Esophagus muscularis mucosa (tissue), 4 donors: Measurements from ENCODE around the gene ANKRD22. TPM values are rescaled to one million over a fixed set of nuclear protein-coding genes. Genes with fewer than 3 reads are reported as not detected.

Source experiments
- DNase-seq: peaks from one replicate; pipeline ENCODE4 v3.0.0-alpha.2; 2017; ENCODE audit errors: extremely low spot score
- H3K27ac ChIP-seq, 4 donors: fragments of 200-600 bp; sonication (generic); replicated peaks in 1 of 4; 1 replicate in 3 of 4; 2 replicates in 1 of 4; pipeline ENCODE4 v1.5.1; 2016 to 2019; ENCODE audit warnings: mild to moderate bottlenecking in 1 of 4
- H3K27me3 ChIP-seq, 4 donors: fragments of 200-600 bp; sonication (generic); one replicate each; pipeline versions ENCODE4 v1.5.1 to v1.6.0; 2016 to 2019
- H3K36me3 ChIP-seq, 4 donors: fragments of 200-600 bp; sonication (generic); one replicate each; pipeline ENCODE4 v1.5.1; 2016 to 2019
- H3K4me1 ChIP-seq, 4 donors: fragments of 200-600 bp; sonication (generic); one replicate each; pipeline ENCODE4 v1.5.1; 2016 to 2019
- H3K4me3 ChIP-seq, 4 donors: fragments of 200-600 bp; sonication (generic); 1 replicate in 2 of 4; 2 replicates in 2 of 4; pipeline ENCODE4 v1.5.1; 2016 to 2019; ENCODE audit warnings: mild to moderate bottlenecking in 4 of 4, moderate library complexity in 1 of 4
- H3K9me3 ChIP-seq, 4 donors: fragments of 200-600 bp; sonication (generic); 1 replicate in 3 of 4; 2 replicates in 1 of 4; pipeline ENCODE4 v1.5.1; 2016 to 2019
- EP300 ChIP-seq: sonication (generic); formaldehyde crosslinking; IDR thresholded peaks from one replicate; pipeline ENCODE4 v1.6.1; 2017; ENCODE audit warnings: antibody characterized with exemption
- POLR2A ChIP-seq: fragments of 450-650 bp; IDR thresholded peaks from one replicate; pipeline ENCODE4 v1.6.1; 2017; ENCODE audit warnings: antibody characterized with exemption, moderate library complexity, mild to moderate bottlenecking, low read depth
- POLR2AphosphoS5 ChIP-seq, 2 donors: sonication (generic); formaldehyde crosslinking; IDR thresholded peaks; one replicate each; pipeline ENCODE4 v1.6.1; 2017; ENCODE audit warnings: antibody characterized with exemption in 2 of 2
- WGBS: methylation state at CpG from one replicate; pipeline ENCODE4 v1.1.5; 2018; 5-methylcytosine and 5-hydroxymethylcytosine counted together
- intact Hi-C: fragments of 100-400 bp; cut with DNase I; formaldehyde crosslinking; loops from one replicate; pipeline ENCODE4 v1.15.1; 2023
- total RNA-seq, 4 donors: library from RNA; depleted of rRNA; stranded (reverse); fragments of >200 nt; gene quantifications; one replicate each; pipeline versions ENCODE4 v1.1.0 to v1.2.1, GENCODE V29; 2016
- TF ChIP-seq, protein P1 (sequence below), 3 experiments: fragments of 200-600 bp in 2 of 3; fragments of 450-650 bp in 1 of 3; sonication (generic) in 2 of 3; IDR thresholded peaks; one replicate each; pipeline ENCODE4 v1.5.1; 2017 to 2019; ENCODE audit warnings: antibody characterized with exemption in 3 of 3, mild to moderate bottlenecking in 2 of 3, moderate library complexity in 1 of 3

ANKRD22 gene
- total RNA-seq, 4 donors from 2014 or later, result not detected

DNA sequence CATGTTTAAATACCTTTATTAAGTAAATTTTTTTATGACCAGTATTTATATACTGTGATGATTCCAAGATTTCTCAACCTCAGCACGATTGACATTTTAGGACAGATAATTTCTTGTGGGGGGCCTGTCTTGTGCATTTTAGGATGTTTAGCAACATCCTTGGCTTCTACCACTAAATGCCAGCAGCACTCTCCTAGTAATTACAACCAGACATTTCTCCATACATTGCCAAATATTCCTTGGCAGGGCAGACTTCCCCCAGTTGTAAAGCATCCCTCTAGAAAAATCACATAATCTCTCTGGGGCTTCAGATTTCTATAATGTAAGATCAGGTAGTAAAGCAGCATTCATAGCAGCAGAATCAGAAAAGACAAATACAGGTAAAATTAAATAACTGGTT is 56.9 kb downstream of the ANKRD22 start:
- H3K4me3 ChIP-seq, result no peak overlapping the region
- H3K27ac ChIP-seq, result no peak overlapping the region
- H3K4me1 ChIP-seq, result no peaks in the 10 kb centered on the region
- TF ChIP-seq, protein P1, sequence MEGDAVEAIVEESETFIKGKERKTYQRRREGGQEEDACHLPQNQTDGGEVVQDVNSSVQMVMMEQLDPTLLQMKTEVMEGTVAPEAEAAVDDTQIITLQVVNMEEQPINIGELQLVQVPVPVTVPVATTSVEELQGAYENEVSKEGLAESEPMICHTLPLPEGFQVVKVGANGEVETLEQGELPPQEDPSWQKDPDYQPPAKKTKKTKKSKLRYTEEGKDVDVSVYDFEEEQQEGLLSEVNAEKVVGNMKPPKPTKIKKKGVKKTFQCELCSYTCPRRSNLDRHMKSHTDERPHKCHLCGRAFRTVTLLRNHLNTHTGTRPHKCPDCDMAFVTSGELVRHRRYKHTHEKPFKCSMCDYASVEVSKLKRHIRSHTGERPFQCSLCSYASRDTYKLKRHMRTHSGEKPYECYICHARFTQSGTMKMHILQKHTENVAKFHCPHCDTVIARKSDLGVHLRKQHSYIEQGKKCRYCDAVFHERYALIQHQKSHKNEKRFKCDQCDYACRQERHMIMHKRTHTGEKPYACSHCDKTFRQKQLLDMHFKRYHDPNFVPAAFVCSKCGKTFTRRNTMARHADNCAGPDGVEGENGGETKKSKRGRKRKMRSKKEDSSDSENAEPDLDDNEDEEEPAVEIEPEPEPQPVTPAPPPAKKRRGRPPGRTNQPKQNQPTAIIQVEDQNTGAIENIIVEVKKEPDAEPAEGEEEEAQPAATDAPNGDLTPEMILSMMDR (IDR thresholded peaks at IDR 0.05), result no peak
- no peak for TF ChIP-seq POLR2A
- no peak for TF ChIP-seq POLR2AphosphoS5 (IDR thresholded peaks at IDR 0.05)
- no peak for TF ChIP-seq EP300
- H3K9me3 ChIP-seq, result no peaks in the 10 kb centered on the region
- WGBS, result 74% methylated on average over 1 of the region's 1 CpG
- no peaks in the 10 kb centered on the region for H3K36me3 ChIP-seq
- no peaks in the 10 kb centered on the region for H3K27me3 ChIP-seq
- DNase-seq, result no peak
- intact Hi-C loops, result no loop called here

DNA sequence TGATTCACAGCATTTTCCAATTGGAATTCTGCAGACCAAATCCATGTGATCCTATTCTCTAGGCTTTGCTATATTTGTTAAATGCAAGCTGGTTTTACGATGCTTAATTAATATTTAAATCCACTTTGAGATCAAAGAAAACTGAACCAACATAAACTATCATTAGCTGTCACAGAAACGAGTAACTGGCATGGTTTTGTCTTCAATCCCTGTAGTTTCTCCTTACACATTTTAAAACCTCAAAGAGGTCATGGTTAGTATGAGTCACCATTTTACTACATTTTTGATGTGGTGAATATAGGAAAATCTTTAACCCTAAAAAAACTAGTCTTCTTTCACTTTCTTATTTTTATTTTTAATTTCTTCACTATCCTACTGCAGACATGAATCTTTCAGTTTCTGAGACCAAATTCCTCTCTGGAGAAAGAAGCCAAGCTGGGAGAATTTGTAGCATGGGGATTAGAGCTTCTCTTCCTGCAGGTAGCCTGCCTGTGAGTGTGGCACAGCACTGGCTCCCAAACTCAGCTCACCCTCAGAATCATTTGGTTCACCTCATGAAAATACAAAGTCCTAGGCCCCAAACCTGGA is 57.8 kb downstream of the ANKRD22 start:
- Histone ChIP-seq H3K4me1 (no peaks in the 10 kb centered on the region), H3K36me3 (no peaks in the 10 kb centered on the region), H3K4me3 (no peak overlapping the region), H3K27me3 (no peaks in the 10 kb centered on the region), H3K9me3 (no peaks in the 10 kb centered on the region), H3K27ac (no peak overlapping the region)
- TF ChIP-seq, protein P1 (IDR thresholded peaks at IDR 0.05), result no peak
- TF ChIP-seq POLR2AphosphoS5 (IDR thresholded peaks at IDR 0.05) (no peak), EP300 (no peak), POLR2A (no peak)
- intact Hi-C loops, result no loop called here
- 61% methylated on average over 2 of the region's 2 CpGs for WGBS
- DNase-seq, result no peak

DNA sequence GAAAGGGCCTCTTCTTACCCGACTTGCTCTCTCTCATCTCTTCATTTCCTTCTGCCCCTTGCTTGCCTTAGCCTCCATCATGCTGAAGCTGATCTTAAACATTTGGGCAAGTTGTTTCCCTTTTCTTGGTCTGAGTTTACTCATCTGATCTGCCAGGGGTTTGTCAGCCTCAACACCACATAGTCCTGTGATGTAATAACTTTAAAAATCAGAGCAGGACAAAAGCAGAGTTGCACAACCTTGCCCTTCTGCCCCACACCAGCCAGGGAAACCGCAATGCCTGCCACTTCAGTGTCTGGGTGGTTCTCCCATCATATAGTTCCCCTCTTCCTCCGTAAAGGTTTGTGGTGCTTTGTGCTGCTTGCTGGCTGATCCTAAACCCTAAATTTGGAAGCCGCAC is 59.0 kb downstream of the ANKRD22 start:
- Histone ChIP-seq H3K4me3 (no peak overlapping the region), H3K36me3 (no peaks in the 10 kb centered on the region), H3K4me1 (no peaks in the 10 kb centered on the region), H3K27me3 (no peaks in the 10 kb centered on the region), H3K27ac (no peak overlapping the region), H3K9me3 (no peaks in the 10 kb centered on the region)
- no peak for TF ChIP-seq EP300
- TF ChIP-seq POLR2A, result no peak
- DNase-seq, result no peak
- WGBS, result 77% methylated on average over 4 of the region's 4 CpGs
- intact Hi-C loops, result no loop called here

DNA sequence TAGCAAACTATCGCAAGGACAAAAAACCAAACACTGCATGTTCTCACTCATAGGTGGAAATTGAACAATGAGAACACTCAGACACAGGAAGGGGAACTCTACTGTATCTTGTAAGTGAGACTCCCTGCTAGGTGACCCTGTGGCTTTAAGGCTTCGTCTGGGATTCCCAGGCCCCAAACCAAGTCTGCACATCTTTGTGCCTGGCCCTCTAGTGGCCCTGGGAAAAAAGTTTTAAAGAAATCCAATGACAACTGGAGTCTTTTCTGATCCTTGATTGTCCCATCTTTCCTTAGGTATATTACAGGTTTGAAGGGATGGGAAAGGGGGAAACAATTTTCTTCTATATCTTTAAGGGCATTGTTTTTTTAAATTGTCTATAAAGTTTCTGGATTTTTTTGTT is 59.7 kb downstream of the ANKRD22 start:
- H3K9me3 ChIP-seq, result no peaks in the 10 kb centered on the region
- no peak overlapping the region for H3K27ac ChIP-seq
- intact Hi-C loops, result no loop called here
- H3K36me3 ChIP-seq, result no peaks in the 10 kb centered on the region
- no peak for TF ChIP-seq POLR2A
- TF ChIP-seq, protein P1 (IDR thresholded peaks at IDR 0.05), result peak in 1 of 3 experiments; percentile 20
- WGBS, result 57% methylated on average over 2 of the region's 2 CpGs
- no peak for DNase-seq
- no peak overlapping the region for H3K4me3 ChIP-seq
- H3K27me3 ChIP-seq, result no peaks in the 10 kb centered on the region
- no peaks in the 10 kb centered on the region for H3K4me1 ChIP-seq

DNA sequence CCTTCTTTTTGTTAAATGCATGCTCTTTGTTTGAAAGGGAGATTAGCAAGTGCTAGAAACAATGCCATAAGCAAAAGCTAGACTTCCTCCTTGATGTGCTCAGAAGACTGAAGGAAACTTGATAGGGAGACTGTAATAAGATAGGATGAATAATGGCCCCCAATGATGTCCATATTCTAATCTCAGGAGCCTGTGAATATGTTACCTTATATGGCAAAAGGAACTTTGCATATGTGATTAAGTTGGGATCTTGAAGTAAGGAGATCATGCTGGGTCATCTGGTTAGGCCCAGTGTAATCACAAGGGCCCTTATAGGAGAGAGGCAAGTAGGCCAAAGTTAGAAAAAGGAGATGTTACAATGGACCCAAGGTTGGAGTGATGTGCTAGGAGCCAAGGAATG is 62.7 kb downstream of the ANKRD22 start:
- no peaks in the 10 kb centered on the region for H3K9me3 ChIP-seq
- intact Hi-C loops, result no loop called here
- H3K27me3 ChIP-seq, result no peaks in the 10 kb centered on the region
- no peak overlapping the region for H3K4me3 ChIP-seq
- no peaks in the 10 kb centered on the region for H3K36me3 ChIP-seq
- no peak for DNase-seq
- H3K4me1 ChIP-seq, result no peaks in the 10 kb centered on the region
- TF ChIP-seq POLR2AphosphoS5 (IDR thresholded peaks at IDR 0.05) (no peak), EP300 (no peak), POLR2A (no peak)
- TF ChIP-seq, protein P1 (IDR thresholded peaks at IDR 0.05), result no peak
- no peak overlapping the region for H3K27ac ChIP-seq
